Kidney (tissue), 14 donors: ENCODE results near the gene PRR7. TPM values are rescaled to one million over a fixed set of nuclear protein-coding genes. Genes with fewer than 3 reads are reported as not detected.
A peak's percentile ranks its signal among the peaks of the same experiment; 100 is the strongest.

ENCODE experiments used
- DNase-seq, 5 donors: peaks; one replicate each; pipeline ENCODE4 v3.0.0-alpha.2; 2013 to 2020
- FAIRE-seq: peaks from 2 replicates; lab custom pipeline; 2012; peaks lifted over from hg19 to GRCh38; lab: Jason Lieb, UNC
- H3K27ac ChIP-seq, 2 donors: one replicate each; pipeline ENCODE4 v1.7.0; 2013; ENCODE audit warnings: low read depth in 2 of 2, low read length in 2 of 2, inconsistent platforms in 1 of 2
- H3K27me3 ChIP-seq: one replicate; pipeline ENCODE4 v1.7.1; 2013; ENCODE audit warnings: low read length, inconsistent platforms; ENCODE audit not compliant: control insufficient read depth, insufficient read depth
- H3K36me3 ChIP-seq, 3 donors: one replicate each; pipeline versions ENCODE4 v1.7.0 to v1.7.1; 2013; ENCODE audit warnings: low read length in 3 of 3, control low read depth in 1 of 3, inconsistent platforms in 1 of 3; ENCODE audit not compliant: insufficient read depth in 3 of 3, control insufficient read depth in 2 of 3
- H3K4me1 ChIP-seq, 3 donors: one replicate each; pipeline versions ENCODE4 v1.7.0 to v1.7.1; 2013; ENCODE audit warnings: low read length in 3 of 3, inconsistent platforms in 1 of 3, low read depth in 1 of 3; ENCODE audit not compliant: control insufficient read depth in 2 of 3, insufficient read depth in 2 of 3
- H3K4me3 ChIP-seq, 3 donors: one replicate each; pipeline versions ENCODE4 v1.7.0 to v1.8.1; 2013; ENCODE audit warnings: low read length in 3 of 3, control low read depth in 1 of 3, inconsistent platforms in 1 of 3
- H3K9ac ChIP-seq, 3 donors: one replicate each; pipeline versions ENCODE4 v1.7.0 to v1.7.1; 2013; ENCODE audit warnings: low read length in 3 of 3, control low read depth in 1 of 3, inconsistent platforms in 1 of 3
- H3K9me3 ChIP-seq, 3 donors: one replicate each; pipeline versions ENCODE4 v1.7.0 to v1.7.1; 2013; ENCODE audit warnings: low read length in 3 of 3, control low read depth in 1 of 3, inconsistent platforms in 1 of 3; ENCODE audit not compliant: control insufficient read depth in 2 of 3, insufficient read depth in 1 of 3
- CTCF ChIP-seq: IDR thresholded peaks from 3 replicates; pipeline ENCODE4 v1.5.1; 2012; ENCODE audit warnings: mild to moderate bottlenecking, moderate library complexity, borderline replicate concordance; ENCODE audit not compliant: insufficient read depth; ENCODE audit errors: extremely low read depth
- intact Hi-C: fragments of 100-400 bp; cut with DNase I; formaldehyde crosslinking; loops from one replicate; pipeline ENCODE4 v1.11.1; 2022
- polyA plus RNA-seq: library from polyadenylated mRNA; stranded (reverse); fragments of 350-450 nt; fragmentation: Illumina TruSeq; extraction: RNeasy Lipid Tissue Mini Kit (QIAGEN cat#74804); gene quantifications from one replicate; pipeline ENCODE4 v1.2.3, GENCODE V29; 2014; ENCODE audit warnings: low read depth, low replicate concordance; ENCODE audit not compliant: insufficient read depth
- total RNA-seq: library from RNA; stranded (reverse); fragmentation: NEBNext Ultra II Directional; extraction: Animal tissue kit (Norgen Biotek cat#: 25700); gene quantifications from one replicate; pipeline ENCODE4 v1.2.1, GENCODE V29; 2021
- donor health status: control.
- donor health status: control.
- donor health status: control.
- donor health status: control.
- donor health status: control.
- donor health status: DM: yes; HTN: yes; CAD: no.
- donor health status: Normal renal cell carcinoma (clear cell type).

Gene PRR7
- total and polyA plus RNA-seq, 2 donors from 2014 or later: 1.6 to 5.5 TPM

GRCh38 chr5:177499842-177500241, 53.2 kb downstream of the PRR7 start:
- Histone ChIP-seq H3K9ac (no peak overlapping the region), H3K4me3 (no peak overlapping the region), H3K4me1 (peaks cover 0 to 9% (median 3%) of the 10 kb centered on the region in 3 donors), H3K36me3 (no peaks in the 10 kb centered on the region), H3K9me3 (no peaks in the 10 kb centered on the region), H3K27ac (no peak overlapping the region), H3K27me3 (no peaks in the 10 kb centered on the region)
- DNase-seq: no peak
- no peak for FAIRE-seq
- intact Hi-C loops: no loop called here
- TF ChIP-seq CTCF: no peak

- no peaks in the 10 kb centered on the region for H3K27me3 ChIP-seq
- peak; percentile 91 to 96 (median 93) for DNase-seq
- peak; percentile 89 for TF ChIP-seq CTCF
- intact Hi-C loops: no loop called here
- H3K36me3 ChIP-seq: no peaks in the 10 kb centered on the region
- H3K27ac ChIP-seq: no peak overlapping the region
- peaks cover 0 to 9% (median 3%) of the 10 kb centered on the region in 3 donors for H3K4me1 ChIP-seq
- no peaks in the 10 kb centered on the region for H3K9me3 ChIP-seq
- no peak for FAIRE-seq
- H3K4me3 ChIP-seq: no peak overlapping the region
- H3K9ac ChIP-seq: no peak overlapping the region
Measured at GRCh38 chr5:177500685-177501522, 54.3 kb downstream of the PRR7 start.

- Histone ChIP-seq H3K4me1 (peaks cover 0 to 5% (median 3%) of the 10 kb centered on the region in 3 donors), H3K9me3 (no peaks in the 10 kb centered on the region), H3K27me3 (no peaks in the 10 kb centered on the region), H3K36me3 (no peaks in the 10 kb centered on the region), H3K4me3 (no peak overlapping the region), H3K27ac (no peak overlapping the region), H3K9ac (no peak overlapping the region)
- intact Hi-C loops: no loop called here
- no peak for TF ChIP-seq CTCF
- FAIRE-seq (no peak), DNase-seq (no peak)
Measured at GRCh38 chr5:177501874-177502678, 55.5 kb downstream of the PRR7 start.
